Measurements from ENCODE around the gene FRMD3. TPM values are rescaled to one million over a fixed set of nuclear protein-coding genes. Genes with fewer than 3 reads are reported as not detected.

Gene FRMD3
- total and polyA plus RNA-seq, 8 donors = 0.87 to 2.6 (median 1.5) TPM

- no peaks in the 10 kb centered on the region for H3K27me3 ChIP-seq
- H3K27ac ChIP-seq = no peak overlapping the region
- H3K9me3 ChIP-seq = no peaks in the 10 kb centered on the region
- ATAC-seq = no peak
- intact Hi-C loops (cut with DNase I) = no loop called here
- no peaks in the 10 kb centered on the region for H3K36me3 ChIP-seq
- WGBS, 2 donors = 80 to 91% methylated on average over 4 of the region's 4 CpGs
- no peak for FAIRE-seq
- H3K4me1 ChIP-seq = no peaks in the 10 kb centered on the region
- no peak for TF ChIP-seq CTCF (IDR thresholded peaks at IDR 0.05)
- H3K4me3 ChIP-seq = no peak overlapping the region
- DNase-seq = no peak
These were observed 146.0 kb downstream of the FRMD3 start for GRCh38 chr9:83392228-83392627.

DNA sequence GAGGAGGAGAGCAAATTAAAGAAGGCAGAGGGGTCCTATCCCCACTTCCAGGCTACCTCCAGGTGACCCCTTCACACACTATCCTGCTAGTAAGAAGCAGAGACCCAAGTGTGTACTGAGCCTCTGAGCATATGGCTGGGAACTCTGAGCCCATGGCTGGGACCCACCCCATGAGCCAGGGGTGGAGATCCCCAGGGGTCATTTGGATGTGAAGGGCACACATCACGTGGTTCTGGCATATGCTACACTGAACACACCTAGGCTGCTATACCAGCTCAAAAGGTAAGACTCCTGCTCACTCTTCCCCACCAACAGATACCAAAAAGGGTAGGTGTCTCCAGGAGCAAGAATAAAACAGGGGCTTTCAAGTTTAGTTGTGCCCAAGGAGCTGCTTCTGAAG lies 149.9 kb downstream of the FRMD3 start:
- Histone ChIP-seq H3K4me3 (no peak overlapping the region), H3K27me3 (no peaks in the 10 kb centered on the region), H3K4me1 (no peaks in the 10 kb centered on the region), H3K36me3 (no peaks in the 10 kb centered on the region), H3K27ac (no peak overlapping the region), H3K9me3 (no peaks in the 10 kb centered on the region)
- TF ChIP-seq CTCF (IDR thresholded peaks at IDR 0.05) = no peak
- DNase-seq = no peak
- ATAC-seq = no peak
- 71 to 75% methylated on average over 1 of the region's 1 CpG for WGBS, 2 donors
- no peak for FAIRE-seq
- intact Hi-C loops (cut with DNase I) = no loop called here

DNA sequence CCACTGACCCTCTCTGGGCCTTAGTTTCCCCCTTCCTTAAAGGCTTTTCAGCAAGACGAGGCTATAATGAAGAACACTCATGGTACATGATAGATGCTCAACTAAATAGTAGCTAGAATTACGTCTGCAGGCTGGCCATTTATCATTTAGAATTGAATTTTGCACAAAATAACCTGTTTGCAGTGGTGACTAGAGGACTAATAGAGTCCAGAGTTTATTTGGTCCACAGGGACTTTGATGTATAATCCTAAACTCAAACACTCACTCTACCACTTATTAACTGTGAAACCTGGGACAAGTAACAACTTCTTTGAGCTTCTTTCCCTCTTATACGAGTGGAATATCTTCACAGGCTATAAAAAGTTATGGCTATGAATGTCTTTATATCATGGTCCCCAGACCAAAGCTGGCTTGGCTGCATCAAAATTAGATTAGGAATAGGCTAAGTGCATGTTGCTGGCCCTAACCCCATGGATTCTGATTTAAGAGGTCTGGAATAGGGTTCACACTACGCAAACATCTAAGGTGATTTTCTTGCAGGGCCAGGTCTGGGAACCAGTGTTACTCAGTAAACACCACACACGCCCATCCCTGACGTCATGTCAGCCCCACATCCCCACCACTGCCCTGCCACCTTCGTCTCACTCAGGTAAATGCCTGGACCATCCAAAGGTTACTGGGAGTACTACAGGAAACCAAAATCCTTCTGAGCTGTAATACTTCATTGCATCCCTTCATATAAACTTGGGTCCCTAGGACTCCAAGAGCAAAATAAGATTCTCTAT lies 150.6 kb downstream of the FRMD3 start:
- no peaks in the 10 kb centered on the region for H3K4me1 ChIP-seq
- TF ChIP-seq CTCF (IDR thresholded peaks at IDR 0.05) = no peak
- no peak for DNase-seq
- no peaks in the 10 kb centered on the region for H3K36me3 ChIP-seq
- no peak for ATAC-seq
- no peaks in the 10 kb centered on the region for H3K9me3 ChIP-seq
- WGBS, 2 donors = 86 to 93% methylated on average over 7 of the region's 7 CpGs
- H3K4me3 ChIP-seq = no peak overlapping the region
- H3K27ac ChIP-seq = no peak overlapping the region
- intact Hi-C loops (cut with DNase I) = no loop called here
- FAIRE-seq = no peak
- H3K27me3 ChIP-seq = no peaks in the 10 kb centered on the region

DNA sequence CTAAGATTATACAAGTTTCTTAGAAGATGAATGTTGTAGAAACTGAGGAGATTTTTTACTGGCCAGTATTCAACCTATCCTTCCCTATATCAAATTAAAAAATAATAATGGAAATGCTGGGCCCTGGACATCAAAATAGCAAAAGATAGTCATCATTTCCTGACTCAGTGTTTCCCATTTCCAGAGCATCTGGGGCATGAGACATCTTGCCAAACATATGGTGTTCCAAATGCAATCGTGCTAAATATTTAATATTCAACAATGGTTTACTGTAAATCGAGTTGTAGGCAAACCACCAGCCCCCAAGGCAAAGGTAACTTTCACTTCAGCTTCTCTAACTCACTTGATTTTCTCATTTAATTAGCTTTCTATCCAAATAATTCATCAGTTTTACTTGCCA lies 152.9 kb downstream of the FRMD3 start:
- ATAC-seq (no peak), FAIRE-seq (no peak), DNase-seq (no peak)
- 59 to 65% methylated on average over 2 of the region's 2 CpGs for WGBS, 2 donors
- H3K4me3 ChIP-seq = no peak overlapping the region
- intact Hi-C loops (cut with DNase I) = no loop called here
- H3K36me3 ChIP-seq = no peaks in the 10 kb centered on the region
- no peaks in the 10 kb centered on the region for H3K4me1 ChIP-seq
- H3K27ac ChIP-seq = no peak overlapping the region
- H3K27me3 ChIP-seq = no peaks in the 10 kb centered on the region
- no peak for TF ChIP-seq CTCF (IDR thresholded peaks at IDR 0.05)
- H3K9me3 ChIP-seq = no peaks in the 10 kb centered on the region

GRCh38 chr9:83384214-83384613 lies 154.0 kb downstream of the FRMD3 start:
- no peak for FAIRE-seq
- TF ChIP-seq CTCF (IDR thresholded peaks at IDR 0.05) = no peak
- Histone ChIP-seq H3K9me3 (no peaks in the 10 kb centered on the region), H3K36me3 (no peaks in the 10 kb centered on the region), H3K4me3 (no peak overlapping the region), H3K4me1 (no peaks in the 10 kb centered on the region), H3K27me3 (no peaks in the 10 kb centered on the region), H3K27ac (no peak overlapping the region)
- intact Hi-C loops (cut with DNase I) = no loop called here
- 66 to 70% methylated on average over 3 of the region's 3 CpGs for WGBS, 2 donors
- ATAC-seq = no peak
- DNase-seq = no peak
